GM19324 (cell line): Measurements from ENCODE around the gene SP3.

Experiments
- ATAC-seq: cut with Tn5 transposase; IDR thresholded peaks from one replicate; pipeline ENCODE4 v1.9.1; 2021; ENCODE audit warnings: mild to moderate bottlenecking, moderate library complexity; ENCODE audit not compliant: unreplicated experiment, low FRiP score

SP3 gene

GRCh38 chr2:173965372-173966025, at the start of gene SP3:
Gene SP3, minus strand, starts transcription at chr2:173965373. Its CDS starts 202 bp downstream, at chr2:173965171.
- peak; percentile 75 for ATAC-seq

GRCh38 chr2:174014699-174015070, 49.5 kb upstream of the SP3 start:
- no peak for ATAC-seq

- ATAC-seq = no peak
Observed at GRCh38 chr2:174014011-174014698, 49.0 kb upstream of the SP3 start.

- ATAC-seq = no peak
Observed at GRCh38 chr2:174013315-174013751, 48.2 kb upstream of the SP3 start.

GRCh38 chr2:174012347-174013314, 47.5 kb upstream of the SP3 start:
- ATAC-seq = no peak

- ATAC-seq = no peak
Observed at GRCh38 chr2:174011796-174012195, 46.6 kb upstream of the SP3 start.

GRCh38 chr2:174011173-174011572, 46.0 kb upstream of the SP3 start:
- no peak for ATAC-seq

- no peak for ATAC-seq
Observed at GRCh38 chr2:174009488-174010223, 44.5 kb upstream of the SP3 start.

GRCh38 chr2:174008720-174009119, 43.5 kb upstream of the SP3 start:
- ATAC-seq = no peak

- no peak for ATAC-seq
Observed at GRCh38 chr2:174007010-174007409, 41.8 kb upstream of the SP3 start.

- ATAC-seq = no peak
Observed at GRCh38 chr2:174005801-174006419, 40.7 kb upstream of the SP3 start.

GRCh38 chr2:174004905-174005605, 39.9 kb upstream of the SP3 start:
- ATAC-seq = no peak

GRCh38 chr2:174003720-174004695, 38.8 kb upstream of the SP3 start:
- no peak for ATAC-seq

- ATAC-seq = no peak
Observed at GRCh38 chr2:174002679-174003078, 37.5 kb upstream of the SP3 start.

- no peak for ATAC-seq
Observed at GRCh38 chr2:174001107-174001506, 35.9 kb upstream of the SP3 start.

- ATAC-seq = no peak
Observed at GRCh38 chr2:173999724-174000123, 34.6 kb upstream of the SP3 start.

- no peak for ATAC-seq
Observed at GRCh38 chr2:173999272-173999671, 34.1 kb upstream of the SP3 start.

- no peak for ATAC-seq
Observed at GRCh38 chr2:173998386-173998785, 33.2 kb upstream of the SP3 start.
